Mesodermal cell (in vitro differentiated cells): ENCODE measurements around the gene LPIN1. TPM values are rescaled to one million over a fixed set of nuclear protein-coding genes. Genes with fewer than 3 reads are reported as not detected.
A peak's percentile ranks its signal among the peaks of the same experiment; 100 is the strongest.

ENCODE experiments used
- H3K27ac ChIP-seq: 2 replicates; pipeline ENCODE4 v1.7.0; 2013; ENCODE audit warnings: mild to moderate bottlenecking, low read depth, low read length, moderate library complexity; ENCODE audit not compliant: severe bottlenecking
- H3K36me3 ChIP-seq: 2 replicates; pipeline ENCODE4 v1.7.1; 2013; ENCODE audit warnings: mild to moderate bottlenecking, low read length, moderate library complexity; ENCODE audit not compliant: control insufficient read depth, insufficient read depth
- H3K4me1 ChIP-seq: one replicate; pipeline ENCODE4 v1.7.1; 2013; ENCODE audit warnings: mild to moderate bottlenecking, low read length; ENCODE audit not compliant: insufficient read depth, control insufficient read depth, poor library complexity, severe bottlenecking
- H3K4me3 ChIP-seq: 2 replicates; pipeline ENCODE4 v1.7.0; 2013; ENCODE audit warnings: low read length, control low read depth, mild to moderate bottlenecking; ENCODE audit not compliant: insufficient read depth, poor library complexity, severe bottlenecking; ENCODE audit errors: extremely low read depth
- H3K9me3 ChIP-seq: 2 replicates; pipeline ENCODE4 v1.7.1; 2013; ENCODE audit warnings: mild to moderate bottlenecking, low read length, moderate library complexity; ENCODE audit not compliant: control insufficient read depth
- WGBS, 2 experiments: methylation state at CpG; one replicate each; pipeline ENCODE4 v1.1.5; 2013; ENCODE audit warnings: missing lambda C conversion rate in 2 of 2; ENCODE audit not compliant: insufficient coverage in 2 of 2; 5-methylcytosine and 5-hydroxymethylcytosine counted together
- polyA plus RNA-seq, 2 experiments: library from polyadenylated mRNA; stranded (reverse); fragments of 50-300 nt; gene quantifications; one replicate each; pipeline ENCODE4 v1.2.3, GENCODE V29; 2013

LPIN1 gene
- polyA plus RNA-seq (2013, experiment 1 of 2), result 25.5 TPM
- polyA plus RNA-seq (2013, experiment 2 of 2), result 24.2 TPM

- peaks cover 55% of the 10 kb centered on the region for H3K4me1 ChIP-seq
- peak within 1 kb of the TSS; percentile 73 for H3K27ac ChIP-seq
- H3K9me3 ChIP-seq, result peaks cover 8% of the 10 kb centered on the region
- H3K4me3 ChIP-seq, result peak within 1 kb of the TSS; percentile 82
- H3K36me3 ChIP-seq, result peaks cover 4% of the 10 kb centered on the region
- 0% methylated on average over 17 to 34 of the region's 49 CpGs for WGBS, 2 experiments
Observed at GRCh38 chr2:11746376-11746806, at the start of gene LPIN1. TSS of gene LPIN1 (plus strand) at chr2:11746632. CDS start at chr2:11765542, 18,910 bp downstream.

GRCh38 chr2:11696736-11697102 lies 49.7 kb upstream of the LPIN1 start:
- no peak overlapping the region for H3K4me3 ChIP-seq
- H3K27ac ChIP-seq, result peak overlapping the region; percentile 3
- H3K9me3 ChIP-seq, result no peaks in the 10 kb centered on the region
- no peaks in the 10 kb centered on the region for H3K36me3 ChIP-seq
- H3K4me1 ChIP-seq, result peaks cover 26% of the 10 kb centered on the region
- 83 to 84% methylated on average over 8 to 9 of the region's 9 CpGs for WGBS, 2 experiments

- 87 to 90% methylated on average over 12 to 14 of the region's 16 CpGs for WGBS, 2 experiments
- Histone ChIP-seq H3K36me3 (no peaks in the 10 kb centered on the region), H3K4me1 (peaks cover 26% of the 10 kb centered on the region), H3K4me3 (no peak overlapping the region), H3K27ac (peak overlapping the region; percentile 10), H3K9me3 (no peaks in the 10 kb centered on the region)
Observed at GRCh38 chr2:11697103-11697871, 49.1 kb upstream of the LPIN1 start.

GRCh38 chr2:11698009-11698922 lies 48.2 kb upstream of the LPIN1 start:
- Histone ChIP-seq H3K27ac (peak overlapping the region; percentile 10), H3K36me3 (no peaks in the 10 kb centered on the region), H3K4me1 (peaks cover 26% of the 10 kb centered on the region), H3K4me3 (no peak overlapping the region), H3K9me3 (no peaks in the 10 kb centered on the region)
- WGBS, 2 experiments, result 88 to 94% methylated on average over 17 to 23 of the region's 24 CpGs

GRCh38 chr2:11699686-11700670 lies 46.5 kb upstream of the LPIN1 start:
- no peaks in the 10 kb centered on the region for H3K36me3 ChIP-seq
- 75 to 82% methylated on average over 6 of the region's 9 CpGs for WGBS, 2 experiments
- no peaks in the 10 kb centered on the region for H3K9me3 ChIP-seq
- no peak overlapping the region for H3K4me3 ChIP-seq
- no peak overlapping the region for H3K27ac ChIP-seq
- peaks cover 26% of the 10 kb centered on the region for H3K4me1 ChIP-seq

- Histone ChIP-seq H3K36me3 (no peaks in the 10 kb centered on the region), H3K27ac (no peak overlapping the region), H3K4me3 (no peak overlapping the region), H3K4me1 (peaks cover 26% of the 10 kb centered on the region), H3K9me3 (peaks cover 3% of the 10 kb centered on the region)
- WGBS, 2 experiments, result 92 to 100% methylated on average over 1 to 5 of the region's 5 CpGs
Observed at GRCh38 chr2:11701206-11701605, 45.2 kb upstream of the LPIN1 start.

- Histone ChIP-seq H3K9me3 (peaks cover 3% of the 10 kb centered on the region), H3K4me3 (no peak overlapping the region), H3K4me1 (peaks cover 20% of the 10 kb centered on the region), H3K36me3 (no peaks in the 10 kb centered on the region), H3K27ac (no peak overlapping the region)
- 80 to 83% methylated on average over 12 to 14 of the region's 14 CpGs for WGBS, 2 experiments
Observed at GRCh38 chr2:11701751-11702301, 44.6 kb upstream of the LPIN1 start.

- H3K27ac ChIP-seq, result no peak overlapping the region
- H3K36me3 ChIP-seq, result no peaks in the 10 kb centered on the region
- H3K4me3 ChIP-seq, result no peak overlapping the region
- H3K4me1 ChIP-seq, result peaks cover 9% of the 10 kb centered on the region
- WGBS, 2 experiments, result 100% methylated on average over 1 of the region's 2 CpGs
- H3K9me3 ChIP-seq, result peaks cover 3% of the 10 kb centered on the region
Observed at GRCh38 chr2:11702946-11703345, 43.5 kb upstream of the LPIN1 start.

- H3K9me3 ChIP-seq, result peaks cover 3% of the 10 kb centered on the region
- no peak overlapping the region for H3K27ac ChIP-seq
- peaks cover 2% of the 10 kb centered on the region for H3K4me1 ChIP-seq
- 63 to 83% methylated on average over 1 of the region's 1 CpG for WGBS, 2 experiments
- H3K4me3 ChIP-seq, result no peak overlapping the region
- H3K36me3 ChIP-seq, result no peaks in the 10 kb centered on the region
Observed at GRCh38 chr2:11703700-11704099, 42.7 kb upstream of the LPIN1 start.

GRCh38 chr2:11705063-11705462 lies 41.4 kb upstream of the LPIN1 start:
- Histone ChIP-seq H3K9me3 (peaks cover 3% of the 10 kb centered on the region), H3K27ac (no peak overlapping the region), H3K4me1 (no peaks in the 10 kb centered on the region), H3K4me3 (no peak overlapping the region), H3K36me3 (no peaks in the 10 kb centered on the region)
- 83 to 95% methylated on average over 4 of the region's 4 CpGs for WGBS, 2 experiments
